Gastroesophageal sphincter (tissue), 3 donors: ENCODE data around the gene FOXJ3.

Experiments
- CTCF ChIP-seq, 4 experiments: fragments of 200-600 bp in 2 of 4; fragments of 450-650 bp in 2 of 4; sonication (generic) in 1 of 4; IDR thresholded peaks; one replicate each; pipeline ENCODE4 v1.5.1; 2017 to 2019; ENCODE audit warnings: antibody characterized with exemption in 4 of 4, mild to moderate bottlenecking in 2 of 4, moderate library complexity in 2 of 4
- POLR2AphosphoS5 ChIP-seq: sonication (generic); formaldehyde crosslinking; IDR thresholded peaks from one replicate; pipeline ENCODE4 v1.6.1; 2017; ENCODE audit warnings: antibody characterized with exemption

DNA sequence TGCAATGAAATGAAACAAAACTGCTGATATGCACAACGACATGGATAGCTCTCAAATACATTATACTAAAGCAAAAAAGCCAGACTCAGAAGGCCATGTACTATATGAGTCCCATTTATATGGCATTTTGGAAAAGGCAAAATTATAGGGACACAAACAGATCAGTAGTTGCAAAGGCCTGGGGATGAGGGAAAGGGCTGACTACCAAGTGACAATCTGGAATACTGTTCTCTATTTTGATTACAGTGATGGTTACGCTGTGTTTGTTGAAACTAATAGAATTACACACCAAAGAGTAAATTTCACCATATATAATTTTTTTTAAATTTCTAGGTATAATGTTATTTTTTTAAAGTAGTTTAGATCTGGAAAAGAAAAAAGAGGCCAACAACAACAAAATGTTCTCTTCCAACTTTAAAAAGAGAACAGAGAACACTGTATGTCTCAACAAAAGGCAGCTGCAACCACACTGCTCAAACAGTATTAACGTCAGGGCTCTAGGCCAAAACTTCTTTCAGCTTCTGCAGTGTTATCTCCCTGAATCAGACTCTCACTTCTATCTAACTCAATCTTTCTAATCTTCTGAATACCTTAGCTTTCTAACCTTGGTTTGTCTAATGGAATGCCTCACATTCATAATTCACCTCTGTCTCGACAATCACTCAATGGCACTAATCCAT is 75.8 kb downstream of the FOXJ3 start:
- TF ChIP-seq CTCF (IDR thresholded peaks at IDR 0.05), result no peak
- no peak for TF ChIP-seq POLR2AphosphoS5
